Renal cortical epithelial cell (primary cell): Measurements from ENCODE around the gene ULK4. TPM values are rescaled to one million over a fixed set of nuclear protein-coding genes. Genes with fewer than 3 reads are reported as not detected.
"Not testable (repeated sequence)": the region's sequence is repeated elsewhere in the genome, so short reads cannot be mapped to it uniquely, and the experiment has no call there.

Source experiments
- DNase-seq: peaks from one replicate; pipeline ENCODE4 v3.0.0-alpha.2; 2011; ENCODE audit warnings: low read depth
- total RNA-seq: library from RNA; depleted of rRNA; stranded (reverse); fragments of >200 nt; gene quantifications from 2 replicates; pipeline ENCODE4 v1.2.3, GENCODE V29; 2014

ULK4 gene
- total RNA-seq, 1 donor from 2014 or later = 20.5 TPM

DNA sequence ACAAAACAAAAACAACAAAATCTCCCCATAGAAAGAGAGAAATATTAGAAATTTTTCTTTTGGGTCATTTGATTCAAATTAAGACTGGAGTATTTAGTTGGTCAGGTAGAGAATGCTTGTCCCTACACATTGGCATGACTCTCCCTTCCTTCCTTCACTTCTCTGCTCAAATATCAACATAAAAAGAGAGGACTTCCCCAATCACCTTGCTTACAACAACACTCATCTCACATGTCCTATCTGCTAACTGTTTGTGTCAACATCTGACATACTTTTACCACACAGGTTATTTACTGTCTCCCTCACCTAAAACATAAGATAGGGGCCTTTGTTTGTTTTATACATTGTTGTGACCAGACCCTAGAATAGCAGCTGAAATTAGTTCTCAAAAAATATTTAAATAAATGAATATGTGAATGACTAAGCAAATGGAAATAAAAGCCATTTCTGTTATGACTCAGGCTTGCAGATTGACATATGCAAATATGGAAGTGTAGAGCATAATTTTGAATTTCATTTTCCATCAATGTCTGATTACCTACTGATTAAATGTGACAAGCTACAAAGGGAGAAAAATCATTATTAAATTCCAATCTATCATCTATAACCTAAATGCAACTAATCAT lies 457.8 kb downstream of the ULK4 start:
- DNase-seq = no peak

DNA sequence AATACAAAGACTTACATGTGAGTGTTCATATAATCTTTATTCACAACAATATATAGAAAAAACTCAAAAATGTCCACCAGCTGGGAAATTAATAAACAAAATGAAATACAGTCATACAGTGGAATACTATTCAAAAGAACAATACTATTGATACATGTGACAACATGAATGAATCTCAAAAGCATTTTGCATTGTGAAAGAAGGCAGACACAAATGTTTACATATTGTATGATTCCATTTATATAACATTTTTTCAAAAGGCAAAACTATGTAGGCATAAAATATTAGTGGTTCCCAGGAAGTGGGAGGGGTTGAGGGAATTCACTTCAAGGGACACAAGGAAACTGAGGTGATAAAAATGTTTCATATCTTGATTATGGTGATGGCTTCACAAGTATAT lies 459.4 kb downstream of the ULK4 start:
- DNase-seq = no peak

DNA sequence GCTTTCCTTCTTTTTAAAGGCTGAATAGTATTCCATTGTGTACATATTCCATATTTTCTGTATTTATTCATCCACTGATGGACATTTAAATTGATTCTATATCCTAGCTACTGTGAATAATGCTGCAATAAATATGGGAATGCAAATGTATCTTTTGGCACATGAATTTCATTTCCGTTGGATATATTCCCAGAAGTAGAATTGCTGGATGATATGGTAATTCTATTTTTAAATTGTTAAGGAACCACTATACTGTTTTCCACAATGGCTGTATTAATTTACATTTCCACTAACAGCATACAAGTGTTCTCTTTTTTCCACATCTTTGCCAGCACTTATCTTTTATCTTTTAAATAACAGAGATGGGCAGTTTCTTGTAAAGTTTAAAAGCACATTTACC lies 459.9 kb downstream of the ULK4 start:
- DNase-seq = no peak

DNA sequence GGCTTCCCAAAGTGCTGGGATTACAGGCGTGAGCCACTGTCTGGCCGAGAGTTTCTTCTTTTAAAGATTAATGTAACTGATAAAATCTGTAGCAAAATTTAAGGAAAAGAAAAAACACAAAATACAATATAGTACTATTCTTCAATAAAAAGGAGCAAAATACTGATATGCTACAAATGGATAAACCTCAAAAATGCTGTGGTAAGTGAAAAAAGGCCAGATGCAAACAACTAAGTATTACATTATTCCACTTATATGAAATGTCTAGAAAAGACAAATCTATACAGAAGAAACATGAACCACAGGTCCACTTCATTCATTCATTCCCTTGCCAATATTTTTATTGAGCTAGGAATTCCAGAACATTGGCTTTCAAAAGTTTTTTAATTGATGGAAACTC lies 463.1 kb downstream of the ULK4 start:
- DNase-seq = no peak

DNA sequence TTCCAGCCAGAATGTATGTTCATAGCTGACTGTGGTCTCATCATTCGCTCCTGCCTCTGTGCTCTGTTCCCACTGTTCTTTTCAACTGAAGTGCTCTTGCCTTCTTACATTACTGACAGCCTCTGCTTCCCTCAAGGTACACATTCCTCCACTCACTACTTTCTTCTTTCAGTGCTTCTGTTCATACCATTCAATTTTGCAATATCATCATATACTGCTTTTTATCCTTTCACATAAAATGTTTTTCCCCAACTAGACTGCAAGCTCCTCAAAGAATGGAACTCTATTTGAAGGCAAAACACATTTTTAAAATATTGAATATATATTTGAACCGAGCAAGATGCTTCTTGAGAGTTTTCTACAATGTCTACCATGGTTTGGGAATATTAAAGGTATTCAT lies 471.5 kb downstream of the ULK4 start:
- DNase-seq = no peak

DNA sequence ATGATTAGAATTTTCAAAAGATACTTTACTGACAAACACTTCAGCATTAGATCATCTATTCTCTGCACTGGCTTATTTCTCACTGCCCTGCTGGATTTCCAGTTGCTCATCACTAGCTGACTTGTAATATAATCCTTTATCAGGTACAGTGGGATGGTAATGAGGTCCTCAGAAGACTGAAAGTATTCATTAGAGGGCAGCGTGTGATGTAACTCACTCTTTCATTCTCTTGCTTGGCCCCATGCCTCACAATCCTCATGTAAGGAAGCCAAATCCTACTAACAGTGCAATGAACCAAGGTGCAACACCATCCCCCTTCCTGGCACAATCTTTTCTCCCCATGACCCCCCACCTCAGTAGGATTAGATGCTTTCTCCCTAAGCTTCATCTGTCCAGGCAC lies 472.7 kb downstream of the ULK4 start:
- peak; percentile 18 for DNase-seq

DNA sequence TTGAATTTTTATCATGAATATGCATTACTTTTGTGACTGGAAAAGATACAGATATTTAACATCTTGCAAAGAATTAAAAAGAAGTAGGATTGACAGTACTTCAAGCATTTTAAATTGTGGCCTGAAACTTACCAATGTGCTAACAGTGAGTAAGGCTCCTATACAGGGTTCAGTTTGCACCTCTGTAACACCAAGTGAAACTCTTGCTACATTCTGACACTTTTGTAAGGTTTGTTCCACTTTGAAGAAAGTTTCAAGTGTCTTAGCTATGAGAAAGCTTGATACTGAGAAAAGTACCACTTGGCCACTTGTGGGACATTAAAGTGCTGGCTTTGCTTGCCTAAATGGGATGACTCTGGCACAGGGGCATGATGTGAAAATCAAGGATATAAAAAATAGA lies 473.4 kb downstream of the ULK4 start:
- DNase-seq = no peak

DNA sequence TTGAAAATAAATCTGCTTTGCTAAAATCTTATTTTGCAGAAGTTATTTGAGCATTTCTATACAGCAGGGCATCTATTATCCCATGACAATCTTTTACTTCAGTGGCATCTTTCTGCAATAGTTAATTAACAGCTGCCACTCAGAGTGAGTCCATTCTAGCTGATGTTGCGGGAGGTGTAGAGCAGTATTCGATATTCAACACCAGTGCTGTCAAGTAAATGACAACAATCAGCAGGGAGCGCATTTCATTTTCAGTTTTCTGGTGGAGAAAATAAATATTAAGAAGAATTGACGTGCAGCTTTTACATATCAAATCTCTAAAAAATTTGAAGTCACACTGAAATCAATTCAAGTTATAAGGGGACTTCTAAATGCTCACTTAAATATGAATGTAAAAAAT lies 476.4 kb downstream of the ULK4 start:
- no peak for DNase-seq

DNA sequence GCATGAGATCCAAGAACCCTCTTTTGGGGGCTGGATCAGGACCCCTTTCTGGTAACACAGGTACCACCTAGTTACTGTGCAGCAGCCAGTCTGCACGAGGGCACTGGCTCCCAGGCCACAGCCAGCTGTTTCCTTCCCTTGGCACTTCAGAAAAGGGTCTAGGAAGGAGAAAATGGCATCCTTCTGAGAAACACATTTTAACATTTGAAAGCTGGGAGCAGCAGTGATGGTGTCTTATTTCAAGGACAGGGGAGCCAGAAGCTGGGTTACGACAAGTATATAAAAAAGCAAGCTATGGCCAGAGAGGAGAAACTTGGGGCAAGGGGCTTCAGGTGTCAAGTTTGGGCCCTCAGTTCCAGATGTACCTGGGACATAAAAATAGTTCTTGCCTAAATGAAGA lies 479.8 kb downstream of the ULK4 start:
- DNase-seq = no peak

DNA sequence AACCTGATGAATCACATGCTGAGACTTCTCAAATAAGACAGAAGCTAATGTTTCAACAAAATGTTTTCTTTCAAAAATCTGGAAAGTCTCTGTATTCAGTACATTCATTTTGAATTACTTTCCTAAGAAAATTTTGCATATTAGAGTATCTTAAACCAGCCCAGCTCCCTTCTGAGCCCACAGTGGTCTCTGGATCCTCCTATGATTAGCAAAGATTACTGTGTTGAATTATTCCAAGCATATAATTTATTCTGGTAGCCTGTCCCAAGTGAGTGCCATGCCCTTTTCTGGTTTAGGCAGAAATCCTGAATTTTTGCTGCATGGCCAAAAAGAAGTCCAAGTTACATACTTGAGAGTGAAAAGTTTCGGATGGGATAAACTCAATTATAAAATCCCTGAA lies 483.6 kb downstream of the ULK4 start:
- DNase-seq = no peak

DNA sequence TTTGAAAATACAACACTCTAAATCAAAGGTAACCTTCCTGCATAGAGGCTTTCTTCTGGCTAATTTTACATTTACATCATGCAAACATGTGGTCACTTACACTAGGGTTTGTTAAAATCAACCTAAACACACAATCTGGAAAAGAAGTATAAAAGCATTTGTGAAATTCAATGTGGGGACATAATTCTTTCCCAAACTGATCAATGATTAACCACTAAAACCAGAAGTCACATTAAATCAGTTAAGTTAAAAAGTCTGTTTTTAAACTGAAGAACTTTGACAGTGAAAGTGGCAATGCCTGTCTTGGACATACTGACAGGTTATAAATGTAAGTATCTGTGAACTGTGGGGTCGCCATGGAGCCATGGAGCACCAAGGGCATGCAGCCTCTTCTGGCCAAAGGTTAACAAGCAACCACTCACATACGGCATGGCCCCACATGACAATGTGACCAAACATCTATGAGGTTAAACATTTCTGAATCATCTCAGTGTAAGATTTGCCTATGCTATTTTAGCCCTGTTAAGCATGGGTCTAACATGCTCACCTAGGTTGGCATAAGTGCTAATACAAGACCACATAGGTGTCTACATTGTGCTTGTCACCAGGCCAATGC lies 484.4 kb downstream of the ULK4 start:
- peak; percentile 73 for DNase-seq

DNA sequence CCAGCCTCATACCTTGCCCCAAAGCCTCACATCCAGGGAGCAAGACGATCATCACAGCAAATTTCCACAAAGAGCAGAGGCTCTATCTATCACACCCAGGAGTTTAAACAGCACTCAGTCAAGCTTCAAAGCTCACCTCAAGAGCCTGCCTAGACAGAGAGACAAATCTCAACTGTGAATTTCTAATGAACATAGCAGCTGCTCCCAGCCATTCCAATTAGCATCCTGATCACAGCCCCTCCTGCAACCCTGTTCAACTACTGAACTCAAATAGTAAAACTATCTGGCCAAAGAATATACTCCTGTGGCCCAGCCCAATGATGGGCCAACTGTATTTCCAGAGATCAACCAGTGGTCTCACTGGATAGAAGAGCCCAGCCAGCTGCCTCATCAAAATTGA lies 492.8 kb downstream of the ULK4 start:
- DNase-seq = no peak

DNA sequence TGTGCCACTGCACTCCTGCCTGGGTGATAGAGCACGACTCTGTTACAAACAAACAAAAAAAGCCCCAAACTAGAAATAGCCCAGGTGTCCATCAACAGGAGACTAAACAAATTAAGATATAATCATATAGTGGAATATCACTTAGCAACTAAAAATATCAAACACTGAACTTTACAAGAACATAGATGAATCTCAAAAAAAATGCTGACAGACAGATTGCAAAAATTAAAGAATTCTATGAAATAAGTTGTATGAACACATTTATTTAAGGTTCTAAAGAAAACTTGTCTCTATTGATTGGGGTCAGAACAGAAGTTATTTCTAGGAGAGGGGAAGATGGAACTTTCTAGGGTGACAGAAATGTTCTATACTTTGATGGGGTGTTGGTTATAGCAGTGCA lies 494.4 kb downstream of the ULK4 start:
- DNase-seq = no peak

DNA sequence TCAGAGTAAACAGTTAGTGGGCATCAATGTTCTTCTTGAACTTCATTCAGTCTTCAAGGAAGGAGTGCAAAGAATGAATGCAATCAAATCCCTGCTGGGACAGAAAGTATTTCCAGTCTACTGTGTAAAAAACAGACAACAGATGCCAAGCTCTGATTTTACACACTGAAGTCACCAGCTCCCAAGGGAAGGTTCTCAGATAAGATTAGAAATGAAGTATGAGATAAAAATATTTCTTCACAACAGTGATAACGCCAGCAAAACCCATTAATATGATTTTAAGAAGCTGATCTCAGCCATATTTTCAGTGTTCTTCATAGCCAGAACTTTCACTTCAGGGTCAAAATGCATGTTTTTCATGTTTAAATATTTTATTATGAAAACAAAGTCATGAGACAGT lies 497.0 kb downstream of the ULK4 start:
- no peak for DNase-seq

DNA sequence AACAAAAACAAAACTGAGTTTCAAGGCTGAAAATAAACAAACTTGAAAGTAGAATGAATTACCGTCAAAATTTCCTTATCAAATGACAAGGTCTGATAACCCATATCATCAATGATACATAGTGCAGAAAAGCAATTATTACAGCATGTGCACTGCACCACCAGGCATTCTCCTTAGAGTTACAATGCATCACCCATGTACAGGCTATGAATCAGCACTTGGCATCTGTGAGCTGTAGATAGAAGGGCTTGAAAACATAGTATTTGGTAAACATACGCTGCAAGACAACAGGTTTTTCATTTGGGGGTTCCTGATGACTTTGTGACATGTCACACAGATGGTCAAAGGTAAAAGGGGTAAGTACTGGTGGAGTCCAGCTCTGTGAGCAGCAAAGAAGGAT lies 497.5 kb downstream of the ULK4 start:
- DNase-seq = peak; percentile 17

DNA sequence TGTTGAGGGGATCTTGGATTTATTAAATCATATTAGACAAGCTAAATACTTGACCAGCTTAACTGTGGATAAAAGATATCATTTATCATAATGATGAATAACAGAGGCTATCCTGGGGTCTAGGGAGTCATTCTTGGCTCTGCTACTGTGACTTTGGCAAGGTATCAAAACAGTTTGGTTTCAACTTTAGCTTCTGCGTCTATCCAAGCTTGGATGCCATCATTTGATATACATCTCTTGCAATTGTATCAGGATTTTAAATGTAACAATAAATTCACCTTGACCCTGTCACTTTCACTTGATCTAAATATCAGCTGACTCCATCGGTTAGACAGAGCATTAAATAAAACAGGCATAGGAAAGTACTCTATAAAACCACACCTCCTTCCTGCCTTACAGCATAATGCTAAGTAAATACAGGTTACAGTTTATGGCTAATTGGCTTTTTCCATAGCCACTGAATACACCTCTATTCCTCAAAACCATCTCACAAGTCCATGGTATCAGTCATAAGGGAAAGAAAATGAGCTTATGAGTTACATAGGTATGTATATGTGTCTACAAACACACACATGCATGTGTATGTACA lies 499.7 kb downstream of the ULK4 start:
- DNase-seq = no peak

DNA sequence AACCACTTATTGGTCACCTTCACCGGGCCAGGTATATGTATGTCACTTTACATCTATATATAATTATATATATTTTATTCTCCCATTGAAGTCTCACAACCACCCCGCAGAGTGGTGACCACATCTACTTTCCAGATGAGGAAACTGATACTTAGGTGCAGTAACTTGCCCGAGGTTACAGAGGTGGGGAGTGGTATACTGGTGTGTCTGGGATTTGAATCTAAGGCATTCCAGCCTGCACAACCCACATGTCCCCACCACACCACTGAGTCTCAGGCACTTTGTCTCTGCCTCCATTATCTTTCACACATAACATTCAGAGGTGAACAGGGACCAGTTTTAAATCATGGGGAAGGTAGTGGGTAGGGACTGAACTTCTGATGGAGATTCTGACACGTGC lies 501.2 kb downstream of the ULK4 start:
- no peak for DNase-seq

DNA sequence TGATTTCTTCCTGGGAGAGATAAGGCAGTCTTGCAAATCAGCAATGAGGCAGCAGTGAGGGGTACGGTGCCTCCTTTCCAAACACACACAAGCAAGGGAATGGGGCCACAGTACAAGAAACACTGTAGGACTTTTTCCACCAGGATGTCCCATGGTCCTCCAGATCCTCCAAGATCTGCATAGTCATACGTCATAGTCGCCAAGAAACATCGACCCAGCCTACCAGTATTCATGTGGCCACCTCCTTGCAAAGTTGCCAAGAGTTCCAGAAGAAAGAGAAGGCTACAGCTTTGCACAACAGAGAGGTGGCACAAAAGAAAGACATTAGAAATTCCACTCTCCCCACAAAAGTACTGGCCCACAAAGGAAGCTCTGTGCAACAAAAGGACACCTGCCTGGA lies 504.7 kb downstream of the ULK4 start:
- DNase-seq = no peak

DNA sequence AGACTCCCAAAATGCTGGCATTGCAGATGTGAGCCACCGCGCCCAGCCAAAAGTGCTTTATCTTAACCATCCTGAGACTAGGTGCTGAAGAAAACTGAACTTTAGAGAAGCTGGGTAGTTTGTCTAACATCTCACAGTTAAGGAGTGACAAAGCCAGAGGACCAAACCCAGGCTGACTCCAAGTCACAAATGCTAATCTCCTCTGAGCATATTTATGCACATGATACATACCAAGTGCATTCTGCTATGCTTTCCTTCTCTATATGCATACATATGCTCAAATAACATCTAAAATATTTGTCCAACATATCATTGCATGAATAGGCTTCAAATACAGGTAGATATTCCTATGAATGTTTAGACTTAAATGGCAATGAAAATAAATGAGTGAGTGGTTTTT lies 505.7 kb downstream of the ULK4 start:
- no peak for DNase-seq

DNA sequence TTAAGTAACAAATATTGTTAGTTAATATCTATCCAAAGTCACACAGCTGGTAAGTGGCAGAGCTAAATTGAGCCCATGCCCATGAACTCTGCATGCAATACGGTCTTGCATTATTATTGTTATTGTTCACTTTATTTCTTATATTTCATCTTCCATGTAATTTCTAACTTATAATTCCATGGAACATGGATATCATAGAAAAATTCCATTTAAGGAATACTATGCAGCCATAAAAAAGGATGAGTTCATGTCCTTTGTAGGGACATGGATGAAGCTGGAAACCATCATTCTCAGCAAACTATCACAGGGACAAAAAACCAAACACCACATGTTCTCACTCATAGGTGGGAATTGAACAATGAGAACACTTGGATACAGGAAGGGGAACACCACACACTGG lies 508.3 kb downstream of the ULK4 start:
- not testable (repeated sequence) for DNase-seq

DNA sequence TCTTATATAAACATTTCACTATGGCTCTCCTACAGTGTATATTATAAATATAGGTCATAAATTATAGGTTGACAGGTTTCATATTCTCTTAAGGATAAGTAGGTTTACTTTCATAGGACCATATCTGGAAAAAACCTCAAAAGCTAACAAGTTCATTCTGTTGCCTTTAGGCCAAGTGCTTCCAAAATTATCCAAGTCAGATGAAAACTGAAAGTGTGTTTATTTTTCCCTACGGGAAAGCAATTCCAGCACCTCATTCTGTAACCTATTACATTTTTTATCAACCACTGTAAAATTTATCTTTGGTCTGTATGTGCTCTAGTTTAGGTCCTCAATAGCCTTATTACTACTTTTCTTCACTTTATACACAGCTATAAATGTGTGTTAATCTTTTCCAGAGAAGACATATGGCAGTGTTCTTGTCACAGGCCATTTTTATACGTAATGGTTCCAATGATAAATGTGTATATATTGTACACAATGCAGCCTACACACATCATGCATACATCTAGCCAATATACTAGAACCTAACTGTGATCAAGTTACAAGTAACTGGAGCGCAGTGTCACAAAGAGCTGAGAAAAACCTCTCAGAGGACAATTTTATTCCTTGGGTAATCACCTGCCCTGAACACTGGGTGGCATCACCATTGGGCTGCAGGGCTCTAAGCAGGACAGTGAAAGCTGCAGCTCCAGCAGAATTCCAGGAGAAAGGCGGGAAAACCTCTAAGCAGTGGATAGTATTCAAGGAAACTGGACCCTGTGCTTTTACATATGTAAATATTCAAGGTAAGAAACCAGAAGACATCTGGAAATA lies 511.3 kb downstream of the ULK4 start:
- peak; percentile 14 for DNase-seq

DNA sequence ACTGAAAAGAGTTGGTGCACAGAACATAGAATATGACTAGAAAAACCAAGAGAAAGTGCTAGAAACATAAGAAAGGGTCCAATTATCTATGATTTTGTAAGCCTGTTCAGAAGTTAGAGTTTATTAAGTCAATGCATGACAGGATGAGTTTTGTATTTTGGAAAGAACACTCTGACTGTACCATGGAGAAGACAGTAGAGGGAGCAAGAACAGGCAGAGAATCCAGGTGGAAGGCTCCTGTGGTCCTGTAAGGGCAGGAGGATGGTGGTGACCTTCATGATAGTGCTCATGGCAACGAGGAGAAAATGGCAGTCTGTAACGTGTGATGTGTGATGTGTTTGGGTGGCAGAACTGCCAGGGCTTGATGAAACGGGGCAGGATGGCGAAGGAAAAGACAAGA lies 513.5 kb downstream of the ULK4 start:
- DNase-seq = no peak

DNA sequence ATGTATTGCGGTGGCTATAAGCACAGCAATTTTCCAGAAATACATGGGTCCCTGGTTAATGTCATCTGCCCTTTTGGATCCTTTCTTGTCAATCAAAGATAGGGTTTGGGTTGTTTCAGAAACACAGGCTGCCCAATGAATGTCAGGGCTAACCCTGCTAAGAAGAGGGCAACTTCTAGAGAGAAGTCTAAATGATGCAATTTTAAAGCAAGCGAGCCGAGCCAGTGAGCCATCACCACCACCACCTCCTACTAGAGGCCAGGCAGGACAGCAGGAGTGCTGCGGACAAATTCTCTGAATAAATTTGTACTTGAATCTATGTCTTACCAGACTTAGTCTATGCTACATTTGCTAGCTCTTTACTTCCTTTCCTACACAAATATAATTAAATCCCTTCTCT lies 514.2 kb downstream of the ULK4 start:
- DNase-seq = no peak
